ENCODE results near the gene SMCO1. TPM values are rescaled to one million over a fixed set of nuclear protein-coding genes. Genes with fewer than 3 reads are reported as not detected.

Gene SMCO1
- 0.16 TPM in 1 of 2 replicates, not detected in the other for total RNA-seq

DNA sequence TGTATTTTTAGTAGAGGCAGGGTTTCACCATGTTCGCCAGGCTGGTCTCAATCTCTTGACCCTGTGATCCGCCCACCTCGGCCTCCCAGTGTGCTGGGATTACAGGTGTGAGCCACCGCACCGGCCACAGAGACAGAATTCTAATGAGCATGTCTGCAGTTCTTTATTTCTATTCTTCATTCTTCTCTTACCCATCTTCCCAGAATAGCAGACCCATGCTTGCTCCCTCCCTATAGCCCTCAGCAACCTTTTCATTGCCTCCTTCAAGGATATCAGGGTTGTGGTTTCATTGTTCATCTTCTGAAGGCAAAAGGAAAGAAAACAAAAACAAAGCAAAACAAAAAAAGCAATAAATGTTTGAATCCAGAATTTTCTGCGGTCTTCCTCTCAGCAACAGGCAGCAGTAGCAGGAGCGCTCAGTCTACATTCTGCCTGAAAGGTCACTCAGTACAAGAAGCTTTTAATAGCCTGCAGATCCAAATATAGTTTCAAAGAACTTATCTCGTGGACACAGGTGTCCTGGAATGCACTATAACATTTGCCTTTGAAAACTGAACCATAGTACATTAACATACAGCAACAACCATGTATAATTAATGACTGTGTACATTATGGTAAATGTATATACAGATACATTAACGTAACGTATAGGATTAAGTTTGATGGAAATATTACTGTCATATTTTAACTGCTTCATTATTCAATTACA is at the start of gene SMCO1:
SMCO1 (minus strand) TSS at position 434 of the 709 bp plus-strand sequence; CDS start at position 297, 137 bp downstream.

DNA sequence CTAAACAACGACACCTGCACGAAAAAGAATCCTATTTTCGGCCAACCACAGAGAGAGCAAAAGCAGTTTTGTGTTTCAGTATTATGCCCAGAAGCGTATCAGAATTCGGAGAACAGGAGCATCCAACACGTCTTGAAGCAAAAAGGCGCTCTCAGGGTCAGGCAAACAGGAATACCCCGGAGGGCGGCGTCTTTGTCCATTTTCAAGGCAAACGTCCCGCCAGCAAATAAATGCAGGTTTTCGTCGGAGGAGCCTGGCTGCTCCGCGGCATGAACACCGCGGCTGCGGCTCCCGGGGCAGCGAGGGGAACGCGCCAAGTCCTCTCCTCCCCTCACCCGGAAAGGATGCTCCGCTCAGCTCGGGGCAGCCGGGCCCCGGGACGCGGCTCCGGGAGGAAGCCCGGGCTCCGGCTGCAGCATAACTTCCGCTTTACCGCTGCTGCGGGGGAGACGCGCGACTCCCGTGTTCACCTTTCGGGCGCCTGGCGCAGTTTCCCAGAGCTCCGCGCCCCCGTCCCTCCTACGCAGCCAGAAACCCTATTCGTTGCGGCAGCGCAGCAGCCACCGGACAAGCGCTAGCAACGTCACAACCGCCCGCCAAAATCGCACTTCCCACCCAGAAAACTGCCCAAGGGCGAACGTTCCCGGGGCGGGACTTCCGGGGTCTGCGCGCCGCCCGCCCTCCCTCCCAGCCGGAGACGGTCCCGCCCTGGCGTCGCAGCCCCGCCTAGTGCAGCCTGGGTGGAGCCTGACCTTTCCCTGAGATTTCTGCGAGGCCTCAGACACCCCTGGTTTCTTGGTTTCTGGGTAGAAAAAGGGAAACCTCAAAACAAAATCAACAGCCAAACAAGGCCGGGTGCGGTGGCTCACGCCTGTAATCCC is 11.7 kb downstream of the SMCO1 start, which contains the start of gene RNF168:
RNF168 (minus strand) TSS at position 573 of the 881 bp plus-strand sequence. CDS start 595 bp downstream, outside the sequence.

Small RNA genes lying within 50 kb of the gene (small RNA-seq; reads per million reads assigned to genes)
- gene RPS29P3 = not detected

Other genes starting within 250 kb of the SMCO1 start
- 144 and 152 TPM in 2 replicates for gene PCYT1A, start 227.6 kb downstream of the SMCO1 start, total RNA-seq
- gene DYNLT2B, start 197.1 kb downstream of the SMCO1 start, total RNA-seq = 3.9 and 5.6 TPM in 2 replicates
- gene TM4SF19, start 177.0 kb downstream of the SMCO1 start, total RNA-seq = 0.49 TPM in 1 of 2 replicates, not detected in the other
- 22.8 and 24.0 TPM in 2 replicates for gene UBXN7, start 82.9 kb downstream of the SMCO1 start, total RNA-seq
- 14.3 and 15.7 TPM in 2 replicates for gene RNF168, start 11.6 kb downstream of the SMCO1 start, total RNA-seq
- gene WDR53, start 53.2 kb upstream of the SMCO1 start, total RNA-seq = 3.4 and 3.9 TPM in 2 replicates
- gene FBXO45, start 53.3 kb upstream of the SMCO1 start, total RNA-seq = 6.0 and 6.2 TPM in 2 replicates
- gene NRROS, start 124.3 kb upstream of the SMCO1 start, total RNA-seq = 0.12 and 0.16 TPM in 2 replicates
- gene CEP19, start 196.9 kb upstream of the SMCO1 start, total RNA-seq = 2.8 and 3.0 TPM in 2 replicates
- gene PIGX, start 197.0 kb upstream of the SMCO1 start, total RNA-seq = 15.7 and 18.1 TPM in 2 replicates
- gene PAK2, start 224.5 kb upstream of the SMCO1 start, total RNA-seq = 40.2 and 41.9 TPM in 2 replicates

Data from hair follicle dermal papilla cell (primary cell).